IgD-negative memory B cell (primary cell): ENCODE measurements around the gene REPS2. TPM values are rescaled to one million over a fixed set of nuclear protein-coding genes. Genes with fewer than 3 reads are reported as not detected.

Experiments used
- H3K27ac Mint-ChIP-seq, 3 donors: one replicate each; pipeline ENCODE4 v1.8.0; 2020 to 2022; ENCODE audit warnings: mild to moderate bottlenecking in 3 of 3, mixed read lengths in 3 of 3, moderate library complexity in 1 of 3
- H3K27me3 Mint-ChIP-seq: one replicate; pipeline ENCODE4 v1.8.0; 2021; ENCODE audit warnings: mixed read lengths
- H3K36me3 Mint-ChIP-seq: one replicate; pipeline ENCODE4 v1.8.0; 2020; ENCODE audit warnings: mild to moderate bottlenecking, mixed read lengths
- H3K4me1 Mint-ChIP-seq, 3 donors: one replicate each; pipeline ENCODE4 v1.8.0; 2020 to 2022; ENCODE audit warnings: mixed read lengths in 3 of 3, mild to moderate bottlenecking in 1 of 3
- H3K4me3 Mint-ChIP-seq, 4 donors: one replicate each; pipeline ENCODE4 v1.8.0; 2020 to 2022; ENCODE audit warnings: mild to moderate bottlenecking in 4 of 4, mixed read lengths in 4 of 4, moderate library complexity in 3 of 4
- H3K9me3 Mint-ChIP-seq, 3 donors: one replicate each; pipeline ENCODE4 v1.8.0; 2020 to 2021; ENCODE audit warnings: mixed read lengths in 3 of 3, mild to moderate bottlenecking in 1 of 3
- polyA plus RNA-seq: library from polyadenylated mRNA; unstranded; fragments of 300-500 nt; fragmentation: Illumina TruSeq; gene quantifications from one replicate; pipeline ENCODE4 v1.2.3, GENCODE V29; 2021

Gene REPS2
- polyA plus RNA-seq, 1 donor from 2014 or later, result 1.3 TPM

GRCh38 chrX:17086317-17086716, 139.9 kb downstream of the REPS2 start:
- Mint-ChIP-seq H3K36me3 (peaks cover 2% of the 10 kb centered on the region), H3K27ac (no peak overlapping the region), H3K9me3 (peaks cover 0 to 3% (median 2%) of the 10 kb centered on the region in 3 donors), H3K4me1 (no peaks in the 10 kb centered on the region), H3K27me3 (peaks cover 11% of the 10 kb centered on the region), H3K4me3 (no peak overlapping the region)

DNA sequence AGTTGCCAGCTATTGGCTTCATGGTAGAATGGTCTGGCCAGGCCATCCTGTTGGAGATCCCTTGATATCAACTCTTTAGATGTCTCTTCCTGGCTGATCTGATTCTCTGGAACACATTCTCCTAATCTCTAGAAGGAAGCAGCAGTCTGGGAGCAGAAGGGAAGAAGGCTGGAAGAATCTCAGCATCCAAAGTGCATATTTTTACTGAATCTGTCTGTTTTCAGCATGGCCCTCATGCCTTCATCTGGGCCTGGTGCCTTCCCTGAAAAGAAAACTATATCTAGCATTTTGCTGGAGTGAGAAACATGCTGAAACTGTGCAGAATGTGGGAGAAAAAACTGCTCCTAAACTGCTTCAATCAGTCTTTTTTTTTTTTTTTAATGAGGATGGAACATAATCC, 148.7 kb downstream of the REPS2 start:
- Mint-ChIP-seq H3K4me3 (no peak overlapping the region), H3K9me3 (peaks cover 0 to 3% (median under 1%) of the 10 kb centered on the region in 3 donors), H3K27ac (peak overlapping the region in 1 of 3 donors; percentile 45), H3K36me3 (peaks cover 5% of the 10 kb centered on the region), H3K27me3 (peaks cover 7% of the 10 kb centered on the region), H3K4me1 (no peaks in the 10 kb centered on the region)

DNA sequence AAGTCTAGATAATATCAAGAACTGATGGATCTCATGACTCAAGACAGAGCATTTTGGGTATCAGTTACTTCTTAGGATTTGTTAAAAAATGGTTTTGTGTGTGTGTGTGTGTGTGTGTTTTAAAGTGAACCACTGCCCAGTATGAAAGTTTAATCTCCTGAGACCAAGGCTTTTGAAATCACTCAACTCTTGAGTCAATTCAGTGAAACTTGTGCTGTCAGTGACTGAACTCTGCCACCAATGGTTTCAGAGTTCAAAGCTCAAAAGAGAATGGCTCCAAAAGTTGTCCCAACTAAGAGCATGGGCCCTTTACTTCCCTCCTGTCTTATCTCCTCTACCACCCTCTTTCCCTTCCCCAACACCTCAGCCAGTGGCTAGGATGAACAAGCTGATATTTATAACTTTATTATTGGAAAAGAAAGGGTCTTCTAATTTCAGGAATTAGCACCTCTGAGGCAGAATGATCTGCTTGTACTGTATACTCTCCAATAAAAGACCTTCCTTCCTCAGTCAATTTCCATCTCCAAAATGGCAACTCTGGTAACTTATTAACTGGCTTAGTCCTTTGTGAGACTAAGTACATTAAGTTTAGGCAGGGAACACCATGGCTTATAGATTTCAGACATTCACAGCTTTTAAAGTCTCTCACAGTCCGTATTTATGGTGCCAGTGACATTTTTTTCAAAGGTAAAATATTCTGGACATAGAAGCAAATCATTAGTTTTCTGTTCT, 152.2 kb downstream of the REPS2 start:
- H3K9me3 Mint-ChIP-seq, result peaks cover 0 to 3% (median 0%) of the 10 kb centered on the region in 3 donors
- no peak overlapping the region for H3K4me3 Mint-ChIP-seq
- peaks cover 5% of the 10 kb centered on the region for H3K27me3 Mint-ChIP-seq

DNA sequence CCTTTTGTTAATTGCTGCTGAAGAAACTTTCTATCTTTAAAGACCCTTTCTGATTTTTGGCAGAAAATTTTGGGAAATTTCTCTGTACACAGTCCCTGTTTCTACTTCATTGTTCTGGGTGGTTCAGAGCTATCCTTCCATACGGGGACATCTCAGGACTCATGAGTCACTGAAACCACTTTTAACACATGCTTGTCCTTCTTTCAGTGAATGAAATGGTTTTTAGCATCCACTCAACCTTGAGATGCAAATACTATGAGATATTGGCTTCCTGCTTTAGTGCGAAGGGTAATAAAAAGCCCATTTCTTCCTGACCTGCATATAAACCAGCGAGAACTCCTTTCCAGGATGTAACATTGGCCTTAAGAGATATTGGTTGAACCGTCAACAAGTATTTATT, 158.0 kb downstream of the REPS2 start:
- no peaks in the 10 kb centered on the region for H3K27me3 Mint-ChIP-seq
- no peaks in the 10 kb centered on the region for H3K9me3 Mint-ChIP-seq
- no peak overlapping the region for H3K27ac Mint-ChIP-seq
- no peak overlapping the region for H3K4me3 Mint-ChIP-seq
- peaks cover 0 to 5% (median 0%) of the 10 kb centered on the region in 3 donors for H3K4me1 Mint-ChIP-seq
- H3K36me3 Mint-ChIP-seq, result peaks cover 7% of the 10 kb centered on the region

More for the DNA sequence above, 152.2 kb downstream of the REPS2 start:
- H3K36me3 Mint-ChIP-seq, result peaks cover 9% of the 10 kb centered on the region
- no peak overlapping the region for H3K27ac Mint-ChIP-seq
- no peaks in the 10 kb centered on the region for H3K4me1 Mint-ChIP-seq

GRCh38 chrX:17120816-17121215, 174.4 kb downstream of the REPS2 start:
- no peaks in the 10 kb centered on the region for H3K4me1 Mint-ChIP-seq
- H3K27ac Mint-ChIP-seq, result no peak overlapping the region

DNA sequence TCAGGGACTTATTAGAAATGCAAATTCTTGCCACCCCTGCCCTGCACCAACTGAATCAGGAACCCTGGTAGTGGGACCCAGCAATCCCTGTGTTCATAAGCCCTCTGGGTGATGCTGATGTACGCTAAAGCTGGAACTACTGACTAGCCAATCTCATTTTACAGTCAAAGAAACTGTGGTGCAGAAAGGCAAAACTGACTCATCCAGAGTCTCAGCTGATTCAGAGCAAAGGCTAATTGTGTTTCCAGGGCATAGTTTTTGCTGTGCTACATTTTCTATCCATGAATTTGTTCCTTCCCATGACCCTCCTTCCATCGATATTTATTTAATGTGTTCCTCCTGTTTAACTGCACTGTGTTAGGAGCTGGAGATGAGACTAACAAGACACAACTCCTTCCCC, 207.5 kb downstream of the REPS2 start:
- Mint-ChIP-seq H3K4me3 (no peak overlapping the region), H3K4me1 (no peaks in the 10 kb centered on the region), H3K36me3 (peaks cover 4% of the 10 kb centered on the region), H3K27me3 (peaks cover 4% of the 10 kb centered on the region), H3K9me3 (no peaks in the 10 kb centered on the region), H3K27ac (peak overlapping the region in 1 of 3 donors; percentile 24)

More at GRCh38 chrX:17120816-17121215, 174.4 kb downstream of the REPS2 start:
- Mint-ChIP-seq H3K4me3 (no peak overlapping the region), H3K27me3 (no peaks in the 10 kb centered on the region), H3K9me3 (peaks cover 0 to 3% (median 0%) of the 10 kb centered on the region in 3 donors), H3K36me3 (no peaks in the 10 kb centered on the region)

DNA sequence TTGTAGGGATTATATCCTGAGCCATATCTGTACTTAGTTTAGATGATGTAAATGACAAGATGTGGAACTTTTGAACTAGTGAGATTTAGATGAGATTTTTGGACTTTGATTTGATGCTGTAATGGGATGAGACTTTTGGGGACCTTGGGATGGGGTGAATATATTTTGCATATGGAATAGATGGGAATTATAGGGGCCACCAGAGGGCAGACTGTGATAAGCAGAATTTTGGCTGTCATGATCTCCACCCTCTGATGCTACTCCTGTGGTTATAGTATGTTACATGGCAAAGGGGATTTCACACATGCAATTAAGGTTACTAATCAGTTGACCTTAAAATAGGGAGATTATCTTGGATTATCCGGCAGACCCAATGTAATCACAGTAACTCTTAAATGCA, 214.5 kb downstream of the REPS2 start:
- Mint-ChIP-seq H3K9me3 (peaks cover 9 to 38% (median 14%) of the 10 kb centered on the region in 3 donors), H3K27me3 (no peaks in the 10 kb centered on the region), H3K27ac (no peak overlapping the region), H3K4me3 (no peak overlapping the region), H3K4me1 (no peaks in the 10 kb centered on the region), H3K36me3 (no peaks in the 10 kb centered on the region)

DNA sequence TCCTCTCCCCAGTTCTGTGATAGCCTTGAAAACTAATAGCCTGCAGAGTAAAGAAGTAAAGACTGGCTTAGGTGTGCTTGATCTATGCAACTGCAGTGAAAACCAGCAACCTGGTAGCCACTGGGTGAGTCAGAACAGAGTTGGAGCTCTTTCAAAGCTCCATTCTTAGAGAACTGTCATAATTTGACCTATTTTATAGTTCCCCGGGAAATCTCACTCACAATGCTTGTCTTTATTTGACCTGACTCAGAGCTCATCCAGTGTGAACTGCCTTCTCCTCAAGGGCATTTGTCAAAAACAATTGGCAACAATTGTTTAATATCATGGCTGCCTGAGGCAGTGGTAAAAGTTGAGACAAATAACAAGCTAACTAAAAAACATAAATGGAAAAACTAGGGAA, 215.5 kb downstream of the REPS2 start:
- Mint-ChIP-seq H3K36me3 (no peaks in the 10 kb centered on the region), H3K4me1 (no peaks in the 10 kb centered on the region), H3K27me3 (no peaks in the 10 kb centered on the region), H3K4me3 (no peak overlapping the region), H3K27ac (no peak overlapping the region), H3K9me3 (peaks cover 9 to 38% (median 14%) of the 10 kb centered on the region in 3 donors)

DNA sequence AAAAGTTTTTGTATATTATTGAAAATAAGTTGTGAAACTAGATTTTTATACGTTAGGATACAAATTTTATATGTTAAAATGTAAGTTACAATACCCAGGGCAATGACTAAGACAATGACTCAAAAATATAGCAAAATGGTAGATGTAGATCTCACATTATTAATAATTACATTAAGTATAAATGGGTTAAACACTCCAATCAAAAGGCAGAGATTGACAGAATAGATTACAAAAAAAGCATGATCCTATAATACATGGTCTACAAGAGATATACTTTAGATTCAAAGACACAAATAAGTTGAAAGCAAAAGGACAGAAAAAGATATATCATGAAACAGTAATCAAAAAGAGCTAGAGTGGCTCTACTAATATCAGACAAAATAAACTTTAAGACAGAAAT, 217.6 kb downstream of the REPS2 start:
- H3K9me3 Mint-ChIP-seq, result peaks cover 9 to 38% (median 15%) of the 10 kb centered on the region in 3 donors
- no peaks in the 10 kb centered on the region for H3K4me1 Mint-ChIP-seq
- H3K27me3 Mint-ChIP-seq, result no peaks in the 10 kb centered on the region
- no peak overlapping the region for H3K27ac Mint-ChIP-seq
- H3K36me3 Mint-ChIP-seq, result no peaks in the 10 kb centered on the region
- H3K4me3 Mint-ChIP-seq, result no peak overlapping the region

DNA sequence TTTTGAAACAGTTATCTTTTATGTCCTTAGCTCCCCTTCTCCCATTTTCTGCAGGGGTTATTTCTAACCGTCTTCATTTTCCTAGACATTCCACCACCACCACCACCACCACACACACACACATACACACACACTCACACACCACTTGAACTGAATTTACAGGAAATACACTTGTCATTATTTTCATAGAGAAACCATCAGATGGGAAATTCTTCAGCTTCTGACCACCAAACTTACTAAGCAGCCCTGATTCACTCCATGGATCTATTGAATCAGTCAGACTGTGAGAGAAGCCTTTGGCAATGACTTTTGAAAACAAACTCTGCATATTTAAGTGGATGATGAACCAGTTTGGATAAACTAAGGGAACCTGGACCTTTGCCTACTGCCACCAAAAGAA, 218.5 kb downstream of the REPS2 start:
- Mint-ChIP-seq H3K27ac (no peak overlapping the region), H3K27me3 (no peaks in the 10 kb centered on the region), H3K36me3 (no peaks in the 10 kb centered on the region), H3K4me1 (no peaks in the 10 kb centered on the region), H3K4me3 (peak overlapping the region in 1 of 4 donors; percentile 54), H3K9me3 (peaks cover 9 to 38% (median 15%) of the 10 kb centered on the region in 3 donors)

- Mint-ChIP-seq H3K27ac (no peak overlapping the region), H3K4me1 (no peaks in the 10 kb centered on the region), H3K9me3 (peaks cover 5 to 20% (median 7%) of the 10 kb centered on the region in 3 donors), H3K27me3 (no peaks in the 10 kb centered on the region), H3K4me3 (no peak overlapping the region), H3K36me3 (no peaks in the 10 kb centered on the region)
These were observed 221.5 kb downstream of the REPS2 start for GRCh38 chrX:17167915-17168314.

DNA sequence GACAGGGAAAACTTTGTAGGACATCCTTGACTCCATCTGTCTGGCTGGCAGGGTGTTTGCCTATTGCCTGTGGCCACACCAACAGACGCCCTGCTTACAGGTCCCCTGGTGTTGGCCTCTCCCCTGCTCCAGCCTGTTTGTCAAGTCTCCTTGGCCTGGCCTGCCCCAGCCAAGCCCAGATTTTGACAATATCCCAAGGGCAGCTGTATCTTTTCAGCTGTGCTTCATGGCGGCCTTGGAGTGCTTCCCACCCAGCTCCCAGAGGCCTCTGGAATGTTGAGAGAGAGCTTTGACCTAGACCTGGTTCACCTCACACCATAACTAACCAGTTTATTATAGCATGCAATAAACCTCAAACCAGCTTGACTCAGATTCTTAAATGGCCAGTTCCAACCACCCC, 224.5 kb downstream of the REPS2 start:
- no peak overlapping the region for H3K27ac Mint-ChIP-seq
- no peak overlapping the region for H3K4me3 Mint-ChIP-seq
- no peaks in the 10 kb centered on the region for H3K36me3 Mint-ChIP-seq
- H3K27me3 Mint-ChIP-seq, result no peaks in the 10 kb centered on the region
- no peaks in the 10 kb centered on the region for H3K4me1 Mint-ChIP-seq
- peaks cover 0 to 2% (median 0%) of the 10 kb centered on the region in 3 donors for H3K9me3 Mint-ChIP-seq

DNA sequence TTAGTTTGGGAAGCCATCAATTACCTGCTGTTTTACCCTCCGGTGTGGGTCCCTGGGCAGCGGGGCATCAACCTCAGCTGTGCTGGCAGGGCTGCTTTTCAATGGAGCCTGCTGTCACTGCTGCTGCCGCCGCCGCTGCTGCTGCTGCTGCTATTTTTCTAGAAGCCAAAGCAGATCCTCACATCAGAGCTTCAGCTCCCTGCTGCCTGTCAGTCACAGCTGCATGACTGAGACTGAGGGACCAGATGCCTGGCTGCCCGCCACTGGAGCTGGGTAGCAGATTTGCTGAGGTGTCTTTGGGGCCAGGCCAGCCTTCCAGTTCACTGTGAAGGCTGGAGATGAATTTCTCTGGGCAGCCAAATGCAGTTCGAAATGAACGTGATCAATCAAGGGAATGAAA, 228.2 kb downstream of the REPS2 start:
- no peaks in the 10 kb centered on the region for H3K4me1 Mint-ChIP-seq
- no peak overlapping the region for H3K27ac Mint-ChIP-seq
- no peaks in the 10 kb centered on the region for H3K27me3 Mint-ChIP-seq
- no peaks in the 10 kb centered on the region for H3K9me3 Mint-ChIP-seq
- H3K36me3 Mint-ChIP-seq, result no peaks in the 10 kb centered on the region
- H3K4me3 Mint-ChIP-seq, result no peak overlapping the region

GRCh38 chrX:17182317-17182716, 235.9 kb downstream of the REPS2 start:
- Mint-ChIP-seq H3K9me3 (no peaks in the 10 kb centered on the region), H3K36me3 (no peaks in the 10 kb centered on the region), H3K27me3 (peaks cover 3% of the 10 kb centered on the region), H3K4me3 (no peak overlapping the region), H3K4me1 (no peaks in the 10 kb centered on the region), H3K27ac (no peak overlapping the region)

DNA sequence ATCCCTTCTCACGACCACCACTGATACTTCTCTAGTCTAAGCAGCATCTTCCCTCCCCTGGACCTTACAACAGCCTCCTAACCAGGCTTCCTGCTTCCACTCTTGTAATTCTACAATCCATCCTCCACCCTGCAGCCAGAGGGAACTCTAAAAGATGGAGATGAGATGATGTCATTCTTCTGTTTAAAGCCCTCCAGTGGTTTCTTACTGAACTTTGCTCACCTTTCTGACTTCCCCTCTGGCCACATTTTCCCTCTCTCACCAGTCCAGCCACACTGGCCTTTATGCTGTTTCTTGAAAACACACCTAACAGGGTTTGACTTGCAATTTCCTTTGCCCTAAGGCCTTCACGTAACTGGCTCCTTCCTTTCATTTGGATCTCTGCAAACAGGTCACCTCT, 237.1 kb downstream of the REPS2 start:
- H3K27ac Mint-ChIP-seq, result no peak overlapping the region
- H3K4me3 Mint-ChIP-seq, result no peak overlapping the region
- H3K36me3 Mint-ChIP-seq, result no peaks in the 10 kb centered on the region
- H3K4me1 Mint-ChIP-seq, result no peaks in the 10 kb centered on the region
- no peaks in the 10 kb centered on the region for H3K9me3 Mint-ChIP-seq
- peaks cover 3% of the 10 kb centered on the region for H3K27me3 Mint-ChIP-seq

GRCh38 chrX:17185431-17185830, 239.0 kb downstream of the REPS2 start:
- Mint-ChIP-seq H3K27ac (peak overlapping the region in 1 of 3 donors; percentile 31), H3K4me1 (no peaks in the 10 kb centered on the region), H3K27me3 (peaks cover 3% of the 10 kb centered on the region), H3K4me3 (no peak overlapping the region), H3K36me3 (no peaks in the 10 kb centered on the region), H3K9me3 (no peaks in the 10 kb centered on the region)
